Cardiac fibroblast (primary cell): ENCODE data around the gene UBQLN1.
"Not testable (repeated sequence)": the region's sequence is repeated elsewhere in the genome, so short reads cannot be mapped to it uniquely, and the experiment has no call there.

Source experiments
- DNase-seq, 2 donors: peaks; one replicate each; pipeline versions ENCODE4 v3.0.0 to v3.0.0-alpha.2; 2010; ENCODE audit warnings: low read depth in 2 of 2
- H3K4me3 ChIP-seq, 2 donors: replicated peaks in 1 of 2; 1 replicate in 1 of 2; 2 replicates in 1 of 2; pipeline ENCODE4 v1.5.1; 2011; ENCODE audit warnings: low read depth in 2 of 2, low read length in 2 of 2, mild to moderate bottlenecking in 2 of 2, moderate library complexity in 1 of 2
- TF ChIP-seq, protein P1 (sequence below): IDR thresholded peaks from one replicate; pipeline ENCODE4 v1.5.1; 2011; ENCODE audit warnings: low read depth, mild to moderate bottlenecking, low read length, inconsistent platforms

UBQLN1 gene

DNA sequence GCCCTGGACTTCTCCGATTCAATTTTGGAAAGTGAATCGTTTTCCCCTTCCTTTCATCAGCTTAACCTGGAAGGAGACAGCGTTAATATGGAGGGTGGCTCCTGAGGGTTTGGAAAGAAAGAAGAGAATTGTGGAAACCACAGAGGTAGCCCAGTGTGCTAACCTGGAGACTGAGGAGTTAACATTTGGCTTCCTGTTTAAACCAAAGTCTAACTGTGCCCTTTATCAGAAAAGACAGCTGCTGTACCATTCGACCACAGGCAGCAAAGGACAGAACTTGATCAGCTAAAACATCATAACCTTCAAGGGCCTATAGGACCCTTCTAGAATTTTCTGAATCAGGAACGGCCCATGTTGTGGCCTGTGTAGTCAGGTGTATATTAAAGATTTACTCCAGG is 84.1 kb downstream of the UBQLN1 start:
- TF ChIP-seq, protein P1, sequence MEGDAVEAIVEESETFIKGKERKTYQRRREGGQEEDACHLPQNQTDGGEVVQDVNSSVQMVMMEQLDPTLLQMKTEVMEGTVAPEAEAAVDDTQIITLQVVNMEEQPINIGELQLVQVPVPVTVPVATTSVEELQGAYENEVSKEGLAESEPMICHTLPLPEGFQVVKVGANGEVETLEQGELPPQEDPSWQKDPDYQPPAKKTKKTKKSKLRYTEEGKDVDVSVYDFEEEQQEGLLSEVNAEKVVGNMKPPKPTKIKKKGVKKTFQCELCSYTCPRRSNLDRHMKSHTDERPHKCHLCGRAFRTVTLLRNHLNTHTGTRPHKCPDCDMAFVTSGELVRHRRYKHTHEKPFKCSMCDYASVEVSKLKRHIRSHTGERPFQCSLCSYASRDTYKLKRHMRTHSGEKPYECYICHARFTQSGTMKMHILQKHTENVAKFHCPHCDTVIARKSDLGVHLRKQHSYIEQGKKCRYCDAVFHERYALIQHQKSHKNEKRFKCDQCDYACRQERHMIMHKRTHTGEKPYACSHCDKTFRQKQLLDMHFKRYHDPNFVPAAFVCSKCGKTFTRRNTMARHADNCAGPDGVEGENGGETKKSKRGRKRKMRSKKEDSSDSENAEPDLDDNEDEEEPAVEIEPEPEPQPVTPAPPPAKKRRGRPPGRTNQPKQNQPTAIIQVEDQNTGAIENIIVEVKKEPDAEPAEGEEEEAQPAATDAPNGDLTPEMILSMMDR, result no peak
- no peak for DNase-seq
- H3K4me3 ChIP-seq, result peak overlapping the region; percentile 64 to 71

DNA sequence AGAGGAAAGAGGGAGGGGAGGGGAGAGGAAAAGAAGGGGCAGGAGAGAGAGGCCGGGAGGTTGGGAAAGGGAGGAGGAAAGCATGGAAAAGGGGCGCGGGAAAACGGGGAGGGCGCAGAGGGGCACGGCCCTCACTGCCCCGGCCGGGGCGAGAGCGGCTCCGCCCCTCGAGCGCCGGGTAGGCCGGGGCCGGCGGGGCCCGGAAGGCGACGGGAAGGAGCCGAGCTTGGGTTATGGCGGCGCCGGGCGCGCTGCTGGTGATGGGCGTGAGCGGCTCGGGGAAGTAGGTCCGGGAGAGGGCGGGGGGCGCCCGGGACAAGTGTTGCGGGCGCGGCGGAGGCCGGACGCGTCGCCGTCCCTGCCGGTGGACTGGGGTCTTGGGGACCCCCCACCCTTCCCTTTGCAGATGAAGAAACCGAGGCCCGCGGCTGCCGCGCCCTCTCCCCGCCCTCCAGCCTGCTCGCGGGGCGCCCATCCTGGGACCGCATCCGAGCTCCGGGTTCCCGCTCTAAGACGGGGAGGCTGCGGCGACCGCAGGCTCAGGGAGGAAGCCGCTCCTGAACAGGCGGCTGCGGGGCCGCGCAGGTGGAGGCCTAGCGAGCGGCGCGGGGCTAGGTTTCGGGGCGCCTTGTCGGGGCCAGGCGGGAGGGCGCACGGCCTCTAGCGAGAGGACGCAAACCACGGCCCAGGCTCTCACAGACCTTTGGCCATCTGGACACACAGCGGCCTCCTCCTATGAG is 84.6 kb downstream of the UBQLN1 start, which contains the start of gene IDNK:
IDNK (plus strand) TSS at position 205 of the 740 bp plus-strand sequence; CDS start at position 234, 29 bp downstream.
- TF ChIP-seq, protein P1, result no peak
- peak; percentile 53 to 54 for DNase-seq
- H3K4me3 ChIP-seq, result peak within 1 kb of the TSS; percentile 64 to 71

DNA sequence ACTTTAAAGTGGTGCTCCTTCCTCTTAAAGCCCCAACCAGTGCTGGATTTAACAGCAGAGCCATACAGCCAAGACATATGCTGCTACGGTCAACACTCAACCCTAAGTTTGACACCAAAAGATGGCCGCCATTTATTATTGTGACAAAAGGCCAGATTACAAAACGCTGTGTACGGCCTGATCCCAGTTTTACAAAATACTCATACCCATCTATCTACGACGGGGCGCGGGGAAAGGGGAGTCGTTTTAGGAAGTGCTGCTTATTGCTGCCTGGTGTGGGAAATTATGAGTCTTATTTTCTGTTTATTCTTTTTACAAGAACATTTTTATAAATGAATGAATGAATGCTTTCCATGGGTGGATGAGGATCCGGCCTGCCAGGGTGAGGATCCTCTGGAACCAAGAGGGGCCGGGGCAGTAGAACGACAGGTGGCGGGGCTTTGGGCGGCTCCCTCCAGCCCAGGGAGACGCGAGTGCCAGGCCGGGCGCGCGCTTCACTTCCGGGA is 85.3 kb downstream of the UBQLN1 start:
- TF ChIP-seq, protein P1, result no peak
- DNase-seq, result no peak
- peak overlapping the region; percentile 64 to 71 for H3K4me3 ChIP-seq

DNA sequence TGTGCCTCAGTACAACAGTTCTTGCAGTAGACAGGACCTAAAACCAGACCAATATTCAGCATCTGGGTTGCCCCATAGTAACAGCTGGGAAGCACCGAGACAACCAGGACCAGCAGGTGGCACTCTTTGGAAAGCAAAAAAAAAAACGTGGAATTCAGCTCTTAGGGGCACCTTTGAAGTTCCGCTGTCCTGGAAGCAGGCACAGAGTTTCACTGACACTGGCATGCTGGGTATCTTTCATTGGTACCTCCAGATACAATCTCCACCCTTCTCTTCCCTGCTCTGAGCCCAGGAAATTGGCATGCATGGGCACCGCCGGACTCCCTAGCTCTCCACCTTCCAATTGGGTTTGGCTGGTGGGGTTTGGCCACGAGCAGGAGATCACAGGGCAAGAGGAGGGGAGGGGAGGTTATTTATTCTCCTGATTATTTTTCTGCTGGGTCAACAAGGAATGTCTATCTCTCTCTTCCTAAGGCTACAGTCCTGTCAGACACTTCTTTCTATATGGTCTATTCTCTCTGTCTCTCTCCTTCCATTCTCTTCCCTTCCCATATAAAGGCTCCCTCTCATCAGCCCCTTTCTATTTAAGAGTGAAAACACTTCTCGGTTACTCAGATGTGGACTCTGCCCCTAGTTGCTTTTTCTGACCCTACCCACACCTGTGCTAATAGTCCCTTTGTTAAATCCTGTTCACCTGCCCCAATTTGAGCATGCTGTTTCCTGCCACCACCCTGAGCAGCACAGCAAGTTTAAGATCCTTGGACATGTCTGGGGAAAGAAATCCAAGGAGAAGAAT is 86.7 kb downstream of the UBQLN1 start:
- TF ChIP-seq, protein P1, result peak; percentile 66
- H3K4me3 ChIP-seq, result no peak overlapping the region
- peak; percentile 65 to 67 for DNase-seq

DNA sequence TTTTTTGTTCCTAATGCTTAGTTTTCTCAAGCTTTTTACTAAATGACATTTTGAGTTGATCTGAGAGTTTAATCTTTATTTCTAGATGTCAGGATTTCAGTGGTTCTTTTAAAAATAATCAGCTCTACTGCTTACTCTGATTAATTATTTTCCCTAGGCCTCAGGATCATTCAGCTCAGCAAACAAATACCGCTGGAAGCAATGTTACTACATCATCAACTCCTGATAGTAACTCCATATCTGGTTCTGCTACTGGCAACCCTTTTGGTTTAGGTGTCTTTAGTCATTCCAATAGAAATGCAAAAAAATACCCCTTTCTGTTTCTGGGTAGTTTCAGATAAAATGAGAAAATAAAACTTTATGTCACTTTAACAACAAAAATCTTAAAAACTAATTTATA is 90.5 kb downstream of the UBQLN1 start:
- no peak for DNase-seq
- no peak overlapping the region for H3K4me3 ChIP-seq
- TF ChIP-seq, protein P1, result no peak

DNA sequence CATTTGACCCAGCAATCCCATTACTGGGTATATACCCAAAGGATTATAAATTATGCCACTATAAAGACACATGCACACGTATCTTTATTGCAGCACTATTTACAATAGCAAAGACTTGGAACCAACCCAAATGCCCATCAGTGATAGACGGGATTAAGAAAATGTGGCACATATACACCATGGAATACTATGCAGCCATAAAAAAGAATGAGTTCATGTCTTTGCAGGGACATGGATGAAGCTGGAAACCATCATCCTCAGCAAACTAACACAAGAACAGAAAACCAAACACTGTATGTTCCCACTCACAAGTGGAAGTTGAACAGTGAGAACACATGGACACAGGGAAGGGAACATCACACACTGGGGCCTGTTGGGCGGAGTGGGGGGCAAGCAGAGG is 94.5 kb downstream of the UBQLN1 start:
- DNase-seq, H3K4me3 ChIP-seq: not testable (repeated sequence)
